ENCODE data around the gene FLT4.

GRCh38 chr5:180633283-180634177, 15.9 kb downstream of the FLT4 start:
- no peak for TF ChIP-seq CTCF (conservative IDR thresholded peaks at IDR 0.05; ENCODE audit: low read depth in 2 of 2)
- TF ChIP-seq POLR2AphosphoS5 (IDR thresholded peaks at IDR 0.05; ENCODE audit: low read depth) = no peak
